Muscle layer of colon (tissue), 2 donors: ENCODE measurements around the gene C19orf81.
"Not testable (repeated sequence)": the region's sequence is repeated elsewhere in the genome, so short reads cannot be mapped to it uniquely, and the experiment has no call there.

ENCODE experiments used
- H3K27ac ChIP-seq: one replicate; pipeline ENCODE4 v1.7.0; 2013; ENCODE audit warnings: low read depth, mild to moderate bottlenecking, low read length, moderate library complexity
- H3K27me3 ChIP-seq, 2 donors: one replicate each; pipeline ENCODE4 v1.7.0; 2013; ENCODE audit warnings: low read length in 2 of 2, mild to moderate bottlenecking in 2 of 2; ENCODE audit not compliant: insufficient read depth in 2 of 2, control insufficient read depth in 1 of 2
- H3K36me3 ChIP-seq: one replicate; pipeline ENCODE4 v1.7.0; 2013; ENCODE audit warnings: mild to moderate bottlenecking, low read length; ENCODE audit not compliant: insufficient read depth
- H3K4me1 ChIP-seq: one replicate; pipeline ENCODE4 v1.7.0; 2013; ENCODE audit warnings: mild to moderate bottlenecking, low read length; ENCODE audit not compliant: insufficient read depth
- H3K4me3 ChIP-seq, 2 donors: one replicate each; pipeline ENCODE4 v1.7.0; 2013; ENCODE audit warnings: low read length in 2 of 2, low read depth in 1 of 2, mild to moderate bottlenecking in 1 of 2, moderate library complexity in 1 of 2
- H3K9ac ChIP-seq: one replicate; pipeline ENCODE4 v1.7.0; 2013; ENCODE audit warnings: low read length
- H3K9me3 ChIP-seq: one replicate; pipeline ENCODE4 v1.7.0; 2013; ENCODE audit warnings: mild to moderate bottlenecking, low read length
- donor health status: abdominal sarcoma.
- donor health status: Adenocarcinoma of cecum.

The C19orf81 gene

GRCh38 chr19:50612504-50613404 lies 36.5 kb upstream of the C19orf81 start:
- H3K36me3 ChIP-seq, H3K9ac ChIP-seq, H3K4me1 ChIP-seq, H3K27me3 ChIP-seq, H3K27ac ChIP-seq, H3K4me3 ChIP-seq, H3K9me3 ChIP-seq: not testable (repeated sequence)

DNA sequence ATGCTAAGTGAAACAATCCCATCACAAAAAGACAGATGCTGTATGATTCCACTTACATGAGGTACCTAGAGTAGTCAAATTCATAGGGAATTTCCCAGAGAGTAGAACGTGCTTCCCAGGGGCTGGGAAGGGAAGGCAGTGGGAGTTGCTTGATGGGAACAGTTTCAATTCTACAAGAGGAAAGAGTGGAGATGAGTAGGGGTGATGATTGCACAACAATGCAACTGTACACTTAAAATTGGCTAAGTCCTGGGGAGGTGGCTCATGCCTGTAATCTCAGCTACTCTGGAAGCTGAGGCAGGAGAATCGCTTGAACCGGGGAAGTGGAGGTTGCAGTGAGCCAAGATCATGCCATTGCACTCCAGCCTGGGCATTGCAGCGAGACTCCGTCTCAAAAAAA lies 30.9 kb upstream of the C19orf81 start:
- not testable (repeated sequence) for H3K9me3 ChIP-seq

GRCh38 chr19:50619184-50619583 lies 30.1 kb upstream of the C19orf81 start:
- H3K4me3 ChIP-seq, H3K27ac ChIP-seq, H3K9ac ChIP-seq, H3K27me3 ChIP-seq, H3K36me3 ChIP-seq, H3K4me1 ChIP-seq, H3K9me3 ChIP-seq: not testable (repeated sequence)

More for the DNA sequence above, 30.9 kb upstream of the C19orf81 start:
- not testable (repeated sequence) for H3K4me3 ChIP-seq, H3K4me1 ChIP-seq, H3K27me3 ChIP-seq, H3K9ac ChIP-seq, H3K27ac ChIP-seq, H3K36me3 ChIP-seq

- not testable (repeated sequence) for H3K9ac ChIP-seq
Observed at GRCh38 chr19:50620394-50620906, 28.8 kb upstream of the C19orf81 start.

DNA sequence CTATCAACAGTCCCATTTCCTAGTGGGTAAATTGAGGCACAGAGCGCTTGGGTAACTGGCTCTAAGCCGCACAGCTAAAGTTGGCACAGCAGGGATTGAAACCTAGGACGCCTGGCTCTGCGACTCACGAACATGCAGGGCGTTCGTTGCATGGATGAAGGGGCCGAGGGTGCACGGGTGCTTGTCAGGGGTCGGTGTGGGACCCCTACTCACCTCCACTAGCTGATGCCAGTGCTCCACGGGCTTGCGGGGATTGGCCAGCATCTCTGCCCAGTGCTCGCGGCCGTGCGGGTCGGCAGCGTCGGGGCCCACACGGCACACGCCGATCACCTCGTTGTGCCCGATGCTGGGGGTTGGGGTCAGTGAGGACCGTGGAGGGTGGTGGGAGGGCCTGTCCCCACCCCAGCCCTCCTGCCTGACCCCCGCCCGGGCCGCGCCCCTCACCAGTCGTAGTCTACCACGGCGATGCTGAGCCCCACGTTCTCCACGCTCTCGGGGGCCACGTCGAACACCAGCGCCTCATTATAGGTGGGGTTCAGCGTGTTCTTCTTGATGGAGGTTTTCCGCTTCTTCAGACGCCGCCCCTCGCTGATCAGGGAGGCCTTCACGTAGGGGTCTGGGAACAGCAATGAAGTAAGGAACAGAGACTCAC lies 24.2 kb upstream of the C19orf81 start:
- no peaks in the 10 kb centered on the region for H3K36me3 ChIP-seq
- no peaks in the 10 kb centered on the region for H3K9me3 ChIP-seq
- H3K4me1 ChIP-seq = no peaks in the 10 kb centered on the region
- no peak overlapping the region for H3K4me3 ChIP-seq
- no peak overlapping the region for H3K9ac ChIP-seq
- no peaks in the 10 kb centered on the region for H3K27me3 ChIP-seq
- H3K27ac ChIP-seq = no peak overlapping the region

More at GRCh38 chr19:50620394-50620906, 28.8 kb upstream of the C19orf81 start:
- H3K4me3 ChIP-seq, H3K9me3 ChIP-seq, H3K36me3 ChIP-seq, H3K27ac ChIP-seq, H3K27me3 ChIP-seq, H3K4me1 ChIP-seq: not testable (repeated sequence)

DNA sequence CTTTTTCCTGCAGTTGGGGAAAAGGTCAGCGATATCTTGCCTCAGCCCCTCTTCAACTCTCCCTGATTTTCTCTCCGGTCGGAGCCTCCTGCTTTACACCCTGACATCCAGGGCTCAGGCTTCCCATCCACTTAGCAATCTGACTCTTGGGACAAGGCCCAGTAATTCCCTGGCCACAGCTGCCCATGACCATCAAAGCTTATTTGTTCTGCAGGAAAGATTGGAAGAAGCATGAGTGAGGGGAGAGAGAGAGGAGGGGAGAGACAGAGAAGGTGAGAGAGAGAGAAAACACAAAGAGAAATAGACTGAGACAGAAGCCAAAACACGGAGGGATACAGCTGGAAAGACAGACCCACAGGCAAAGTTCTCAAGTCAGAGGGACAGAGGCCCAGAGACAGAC lies 23.2 kb upstream of the C19orf81 start:
- Histone ChIP-seq H3K27ac (no peak overlapping the region), H3K36me3 (no peaks in the 10 kb centered on the region), H3K4me1 (no peaks in the 10 kb centered on the region), H3K9ac (no peak overlapping the region), H3K27me3 (no peaks in the 10 kb centered on the region), H3K9me3 (no peaks in the 10 kb centered on the region), H3K4me3 (no peak overlapping the region)

DNA sequence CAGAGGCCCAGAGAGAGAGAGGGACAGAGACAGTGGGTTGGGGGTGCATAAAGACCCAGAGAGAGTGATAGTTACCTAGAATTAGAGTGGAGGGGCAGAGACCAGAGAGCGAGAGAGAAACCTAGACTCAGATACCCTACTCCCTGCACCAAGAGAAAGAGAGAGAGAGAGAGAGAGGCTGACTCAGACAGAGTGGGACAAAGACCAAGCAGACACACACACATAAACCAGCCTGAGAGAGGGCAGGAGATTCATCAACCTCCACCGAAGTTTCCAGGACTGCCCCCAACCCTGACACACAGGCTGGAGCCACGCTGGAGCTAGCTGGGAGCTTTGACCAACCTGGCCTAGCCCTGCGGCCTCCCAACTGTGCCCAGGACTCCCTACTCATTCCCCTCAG lies 22.4 kb upstream of the C19orf81 start:
- Histone ChIP-seq H3K9me3 (no peaks in the 10 kb centered on the region), H3K4me1 (no peaks in the 10 kb centered on the region), H3K4me3 (no peak overlapping the region), H3K27ac (no peak overlapping the region), H3K27me3 (no peaks in the 10 kb centered on the region), H3K9ac (no peak overlapping the region), H3K36me3 (no peaks in the 10 kb centered on the region)

DNA sequence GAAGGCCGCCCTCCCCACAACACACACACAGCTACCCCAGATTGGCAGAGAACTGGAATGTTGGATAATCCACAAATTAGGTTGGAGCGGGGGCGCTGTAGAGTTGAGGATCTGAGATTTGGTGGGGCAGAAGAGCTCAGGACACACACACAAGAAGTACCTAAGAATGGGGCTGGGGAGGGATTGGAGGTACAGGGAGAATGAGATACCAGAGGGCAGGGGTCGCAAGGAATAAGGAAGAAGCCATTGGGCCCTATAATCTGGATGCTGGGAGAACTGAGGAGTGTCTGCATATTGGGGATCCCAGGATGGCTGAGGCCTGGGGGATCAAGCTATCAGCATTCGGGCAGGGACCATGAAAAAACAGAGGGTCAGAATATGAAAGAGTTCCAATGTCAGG lies 21.1 kb upstream of the C19orf81 start:
- no peak overlapping the region for H3K27ac ChIP-seq
- H3K9ac ChIP-seq = no peak overlapping the region
- no peaks in the 10 kb centered on the region for H3K36me3 ChIP-seq
- H3K4me3 ChIP-seq = no peak overlapping the region
- peaks cover 0 to 3% of the 10 kb centered on the region in 2 donors for H3K27me3 ChIP-seq
- no peaks in the 10 kb centered on the region for H3K9me3 ChIP-seq
- H3K4me1 ChIP-seq = no peaks in the 10 kb centered on the region

DNA sequence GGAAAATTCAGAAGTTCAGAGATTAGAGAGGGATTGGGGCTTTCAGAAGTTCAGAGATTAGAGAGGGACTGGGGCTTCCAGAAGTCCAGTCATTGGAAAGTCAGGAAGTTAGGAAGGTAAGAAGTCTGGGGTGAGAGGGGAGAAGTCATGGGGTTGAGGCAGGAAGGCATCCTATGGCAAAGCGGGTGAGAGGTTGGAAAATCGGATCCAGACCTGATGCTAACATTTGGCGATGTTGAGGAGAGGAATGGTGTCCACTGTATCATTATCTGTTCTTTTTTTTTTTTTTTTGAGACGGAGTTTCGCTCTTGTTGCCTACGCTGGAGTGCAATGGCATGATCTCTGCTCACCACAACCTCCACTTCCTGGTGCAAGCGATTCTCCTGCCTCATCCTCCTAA lies 20.7 kb upstream of the C19orf81 start:
- no peak overlapping the region for H3K4me3 ChIP-seq
- H3K4me1 ChIP-seq = no peaks in the 10 kb centered on the region
- peaks cover 0 to 3% of the 10 kb centered on the region in 2 donors for H3K27me3 ChIP-seq
- H3K36me3 ChIP-seq = no peaks in the 10 kb centered on the region
- peaks cover 3% of the 10 kb centered on the region for H3K9me3 ChIP-seq
- H3K27ac ChIP-seq = no peak overlapping the region
- H3K9ac ChIP-seq = no peak overlapping the region

- Histone ChIP-seq H3K9me3 (peaks cover 9% of the 10 kb centered on the region), H3K27me3 (peaks cover 0 to 3% of the 10 kb centered on the region in 2 donors), H3K4me1 (no peaks in the 10 kb centered on the region)
Observed at GRCh38 chr19:50629194-50629593, 20.1 kb upstream of the C19orf81 start.

GRCh38 chr19:50629801-50630200 lies 19.4 kb upstream of the C19orf81 start:
- H3K9ac ChIP-seq = no peak overlapping the region
- H3K27me3 ChIP-seq = peaks cover 0 to 3% of the 10 kb centered on the region in 2 donors
- no peak overlapping the region for H3K27ac ChIP-seq
- H3K36me3 ChIP-seq = no peaks in the 10 kb centered on the region
- no peaks in the 10 kb centered on the region for H3K4me1 ChIP-seq
- H3K4me3 ChIP-seq = no peak overlapping the region
- H3K9me3 ChIP-seq = peaks cover 12% of the 10 kb centered on the region

More at GRCh38 chr19:50629194-50629593, 20.1 kb upstream of the C19orf81 start:
- Histone ChIP-seq H3K4me3 (no peak overlapping the region), H3K9ac (no peak overlapping the region), H3K27ac (no peak overlapping the region), H3K36me3 (no peaks in the 10 kb centered on the region)
